Psoas muscle (tissue), 8 donors: Measurements from ENCODE around the gene IRAK4. TPM values are rescaled to one million over a fixed set of nuclear protein-coding genes. Genes with fewer than 3 reads are reported as not detected.
A peak's percentile ranks its signal among the peaks of the same experiment; 100 is the strongest.

ENCODE experiments used
- ATAC-seq, 4 donors: fragments of 200-7000 bp; cut with Tn5 transposase; one replicate each; pipeline ENCODE4 v1.9.1; 2020; ENCODE audit warnings: moderate library complexity in 3 of 4, mild to moderate bottlenecking in 2 of 4
- DNase-seq, 2 donors: peaks; one replicate each; pipeline ENCODE4 v3.0.0-alpha.2; 2020
- H3K27ac ChIP-seq: fragments of 200-600 bp; one replicate; pipeline ENCODE4 v1.8.0; 2022
- H3K27me3 ChIP-seq, 3 donors: fragments of 200-600 bp in 1 of 3; one replicate each; pipeline versions ENCODE4 v1.6.1 to v1.8.0; 2013 to 2022; ENCODE audit warnings: low read length in 2 of 3, mild to moderate bottlenecking in 2 of 3, moderate library complexity in 1 of 3; ENCODE audit not compliant: insufficient read depth in 3 of 3
- H3K36me3 ChIP-seq, 2 donors: fragments of 200-600 bp in 1 of 2; one replicate each; pipeline versions ENCODE4 v1.6.1 to v1.8.0; 2013 to 2022; ENCODE audit warnings: low read depth in 1 of 2, mild to moderate bottlenecking in 1 of 2, moderate library complexity in 1 of 2; ENCODE audit not compliant: insufficient read depth in 1 of 2
- H3K4me1 ChIP-seq: fragments of 200-600 bp; one replicate; pipeline ENCODE4 v1.8.0; 2022
- H3K4me3 ChIP-seq: fragments of 200-600 bp; one replicate; pipeline ENCODE4 v1.8.0; 2022; ENCODE audit warnings: mild to moderate bottlenecking
- H3K9me3 ChIP-seq: fragments of 200-600 bp; one replicate; pipeline ENCODE4 v1.8.0; 2022
- CTCF ChIP-seq: fragments of 200-600 bp; IDR thresholded peaks from one replicate; pipeline ENCODE4 v1.8.0; 2022; ENCODE audit warnings: antibody characterized with exemption
- WGBS, 3 donors: extraction: QIAGEN DNeasy Blood & Tissue Kit; methylation state at CpG; one replicate each; pipeline versions ENCODE4 v1.1.6 to v1.1.7; 2013; 5-methylcytosine and 5-hydroxymethylcytosine counted together
- intact Hi-C, 2 donors: fragments of 100-400 bp; cut with DNase I; formaldehyde crosslinking; loops; one replicate each; pipeline versions ENCODE4 v1.11.0 to v1.14.2; 2022
- polyA plus RNA-seq, 3 donors: library from polyadenylated mRNA; stranded (reverse); fragments of 200-250 nt; gene quantifications; one replicate each; pipeline ENCODE4 v1.2.3, GENCODE V29; 2013
- total RNA-seq, 4 donors: library from RNA; stranded (reverse); fragmentation: NEBNext Ultra II Directional in 2 of 4; extraction: Animal tissue kit (Norgen Biotek cat#: 25700) in 2 of 4; gene quantifications; one replicate each; pipeline versions ENCODE4 v1.2.1 to v1.2.4, GENCODE V29; 2021 to 2023
- donor health status: healthy with polysubstance abuse.
- donor health status: DM: no; HTN: no; CAD: no; lungs with moderate emphysema.
- donor health status: Bipolar disorder and iron deficiency.
- donor health status: healthy.
- donor health status: DM: yes; HTN: yes; CAD: no.
- donor health status: DM: no; HTN: no; CAD: no.
- donor health status: DM: no; HTN: no; CAD: no.
- donor health status: DM: yes; HTN: yes; CAD: no.

IRAK4 gene
- total and polyA plus RNA-seq, 7 donors = 2.2 to 4.7 (median 3.3) TPM

- WGBS, 3 donors = 77 to 79% (median 77%) methylated on average over 2 of the region's 2 CpGs
- Histone ChIP-seq H3K27me3 (no peaks in the 10 kb centered on the region), H3K27ac (no peak overlapping the region), H3K36me3 (peaks cover 0 to 46% of the 10 kb centered on the region in 2 donors), H3K4me1 (peaks cover 12% of the 10 kb centered on the region), H3K4me3 (no peak overlapping the region), H3K9me3 (no peaks in the 10 kb centered on the region)
- no peak for TF ChIP-seq CTCF
- intact Hi-C loops = no loop called here
- no peak for ATAC-seq
- DNase-seq = no peak
These were observed 21.1 kb upstream of the IRAK4 start for GRCh38 chr12:43737646-43738045.

DNA sequence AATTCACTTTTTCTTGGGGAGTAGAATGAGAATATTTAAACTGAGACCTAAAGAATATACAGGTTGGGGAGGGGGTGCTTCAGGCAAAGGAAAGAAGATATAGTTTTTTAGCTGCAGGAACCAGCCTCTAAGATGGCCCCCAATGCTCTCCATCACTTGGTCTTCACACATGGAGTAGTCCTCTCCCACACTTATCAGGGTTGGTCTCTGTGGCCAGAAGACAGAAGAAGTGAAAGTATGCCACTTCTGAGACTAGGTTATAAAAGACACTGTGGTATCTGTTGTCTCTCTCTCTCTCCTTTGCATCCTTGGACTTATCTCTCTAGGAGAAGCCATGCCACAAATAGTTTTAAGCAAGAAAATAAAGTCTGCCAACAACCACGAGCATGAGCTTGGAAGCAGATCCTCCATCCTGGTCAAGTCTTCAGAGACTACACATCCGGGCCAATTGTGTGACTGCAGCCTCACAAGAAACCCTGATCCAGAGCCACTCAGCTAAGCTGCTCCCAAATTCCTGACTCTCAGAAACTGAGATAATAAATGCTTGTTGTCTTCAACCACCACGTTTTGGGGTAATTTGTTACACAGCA is 18.1 kb upstream of the IRAK4 start:
- intact Hi-C loops = no loop called here
- ATAC-seq = no peak
- peaks cover 4 to 39% of the 10 kb centered on the region in 2 donors for H3K36me3 ChIP-seq

GRCh38 chr12:43742106-43742505 is 16.6 kb upstream of the IRAK4 start:
- intact Hi-C loops = no loop called here
- DNase-seq (no peak), ATAC-seq (peak; percentile 71 to 92 (median 85))
- TF ChIP-seq CTCF = no peak
- Histone ChIP-seq H3K36me3 (peaks cover 4 to 31% of the 10 kb centered on the region in 2 donors), H3K4me3 (no peak overlapping the region), H3K4me1 (peaks cover 12% of the 10 kb centered on the region), H3K9me3 (no peaks in the 10 kb centered on the region), H3K27ac (peak overlapping the region; percentile 34), H3K27me3 (no peaks in the 10 kb centered on the region)

More for the DNA sequence above, 18.1 kb upstream of the IRAK4 start:
- Histone ChIP-seq H3K27ac (no peak overlapping the region), H3K27me3 (no peaks in the 10 kb centered on the region), H3K4me3 (no peak overlapping the region), H3K9me3 (no peaks in the 10 kb centered on the region), H3K4me1 (peaks cover 12% of the 10 kb centered on the region)
- 45 to 58% (median 52%) methylated on average over 3 of the region's 3 CpGs for WGBS, 3 donors
- DNase-seq = no peak
- TF ChIP-seq CTCF = no peak

DNA sequence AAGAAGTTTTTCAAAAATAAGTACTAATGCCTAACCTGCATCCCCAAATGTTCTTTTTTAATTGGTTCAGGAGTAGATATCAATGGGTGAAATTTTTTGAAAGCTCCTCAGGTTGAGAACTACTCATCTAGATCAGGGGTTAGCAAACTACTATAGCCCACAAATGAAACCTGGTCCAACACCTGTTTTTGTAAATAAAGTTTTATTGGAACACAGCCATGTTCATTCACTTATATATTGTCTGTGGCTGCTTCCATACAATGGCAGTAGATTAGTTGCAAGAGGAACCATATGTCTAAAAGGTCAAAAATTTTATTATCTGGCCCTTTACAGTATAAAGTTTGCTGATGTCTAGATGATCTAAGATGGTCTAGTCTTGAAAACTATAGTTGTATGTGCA is 13.9 kb upstream of the IRAK4 start:
- ATAC-seq = no peak
- Histone ChIP-seq H3K4me1 (peaks cover 12% of the 10 kb centered on the region), H3K36me3 (peaks cover 4 to 21% of the 10 kb centered on the region in 2 donors), H3K4me3 (no peak overlapping the region), H3K27me3 (no peaks in the 10 kb centered on the region), H3K27ac (no peak overlapping the region), H3K9me3 (no peaks in the 10 kb centered on the region)
- no peak for DNase-seq
- TF ChIP-seq CTCF = no peak
- intact Hi-C loops = no loop called here

- H3K4me3 ChIP-seq = no peak overlapping the region
- peaks cover 4 to 27% of the 10 kb centered on the region in 2 donors for H3K36me3 ChIP-seq
- no peak overlapping the region for H3K27ac ChIP-seq
- 87 to 96% (median 91%) methylated on average over 5 of the region's 5 CpGs for WGBS, 3 donors
- no peaks in the 10 kb centered on the region for H3K4me1 ChIP-seq
- intact Hi-C loops = no loop called here
- no peak for TF ChIP-seq CTCF
- ATAC-seq (no peak), DNase-seq (no peak)
- no peaks in the 10 kb centered on the region for H3K27me3 ChIP-seq
- no peaks in the 10 kb centered on the region for H3K9me3 ChIP-seq
These were observed 9.7 kb upstream of the IRAK4 start for GRCh38 chr12:43749016-43749415.
